H1 (cell line): Measurements from ENCODE around the gene CYP2W1. TPM values are rescaled to one million over a fixed set of nuclear protein-coding genes. Genes with fewer than 3 reads are reported as not detected.

Source experiments
- CTCF ChIA-PET: fragments of 300-600 bp; sonication (Branson Sonifier 250); formaldehyde crosslinking; loops from one replicate; lab custom pipeline; 2021; ENCODE audit not compliant: partially characterized antibody; lab: Charles Lee
- POLR2A ChIA-PET: fragments of 300-600 bp; sonication (Branson Sonifier 250); formaldehyde crosslinking; loops from one replicate; lab custom pipeline; 2021; ENCODE audit warnings: inconsistent platforms; ENCODE audit not compliant: partially characterized antibody; lab: Charles Lee
- DNase-seq, 2 experiments: peaks; one replicate each; pipeline versions ENCODE4 v3.0.0 to v3.0.0-alpha.2; 2010 to 2022; ENCODE audit warnings: low spot score in 2 of 2, low read depth in 1 of 2, mixed read lengths in 1 of 2
- FAIRE-seq: peaks from 2 replicates; lab custom pipeline; 2011; peaks lifted over from hg19 to GRCh38; lab: Jason Lieb, UNC
- H2AFZ ChIP-seq: 2 replicates; pipeline ENCODE4 v1.8.1; 2012; ENCODE audit warnings: low read length, inconsistent platforms
- H2AK5ac ChIP-seq: 2 replicates; pipeline ENCODE4 v1.6.1; 2013; ENCODE audit warnings: low read depth, low read length
- H2BK120ac ChIP-seq: replicated peaks from 2 replicates; pipeline ENCODE3; 2013; ENCODE audit warnings: low read depth, low read length, inconsistent platforms
- H2BK12ac ChIP-seq: 2 replicates; pipeline ENCODE4 v1.6.1; 2013; ENCODE audit warnings: low read depth, low read length
- H2BK15ac ChIP-seq: 2 replicates; pipeline ENCODE4 v1.6.1; 2013; ENCODE audit warnings: low read length
- H2BK20ac ChIP-seq: 2 replicates; pipeline ENCODE4 v1.6.1; 2013; ENCODE audit warnings: low read length
- H2BK5ac ChIP-seq: 2 replicates; pipeline ENCODE4 v1.6.1; 2013; ENCODE audit warnings: low read depth, low read length
- H3K14ac ChIP-seq: 2 replicates; pipeline ENCODE4 v1.6.1; 2013; ENCODE audit warnings: inconsistent platforms; ENCODE audit not compliant: insufficient read length
- H3K18ac ChIP-seq: 2 replicates; pipeline ENCODE4 v1.6.1; 2013; ENCODE audit warnings: low read length; ENCODE audit errors: extremely low read depth
- H3K23ac ChIP-seq: 2 replicates; pipeline ENCODE4 v1.6.1; 2013; ENCODE audit warnings: inconsistent platforms; ENCODE audit not compliant: insufficient read length
- H3K23me2 ChIP-seq: 2 replicates; pipeline ENCODE4 v1.6.1; 2013; ENCODE audit warnings: low read depth, low read length
- H3K27ac ChIP-seq: 2 replicates; pipeline ENCODE4 v1.6.1; 2011; ENCODE audit warnings: low read depth, low read length, inconsistent platforms
- H3K27me3 ChIP-seq, 4 experiments: replicated peaks in 1 of 4; 1 replicate in 1 of 4; 2 replicates in 3 of 4; pipeline versions ENCODE4 v1.6.1 to v1.8.1; 2011 to 2013; ENCODE audit warnings: low read length in 3 of 4, mild to moderate bottlenecking in 3 of 4, inconsistent platforms in 2 of 4, mixed read lengths in 2 of 4, moderate library complexity in 1 of 4; ENCODE audit not compliant: control insufficient read depth in 3 of 4, insufficient read depth in 3 of 4; ENCODE audit errors: extremely low read depth in 1 of 4
- H3K36me3 ChIP-seq, 4 experiments: 2 replicates each; pipeline versions ENCODE4 v1.6.1 to v1.8.1; 2011 to 2013; ENCODE audit warnings: mild to moderate bottlenecking in 4 of 4, low read length in 3 of 4, moderate library complexity in 2 of 4, control low read depth in 1 of 4, inconsistent platforms in 1 of 4; ENCODE audit not compliant: insufficient read depth in 4 of 4, control insufficient read depth in 2 of 4
- H3K4ac ChIP-seq: replicated peaks from 2 replicates; pipeline ENCODE3; 2013; ENCODE audit warnings: low read length, low read depth, mixed read lengths, inconsistent platforms; ENCODE audit not compliant: insufficient read length
- H3K4me1 ChIP-seq, 4 experiments: replicated peaks in 1 of 4; 1 replicate in 1 of 4; 2 replicates in 3 of 4; pipeline versions ENCODE4 v1.6.1 to v1.8.1; 2011 to 2013; ENCODE audit warnings: low read length in 3 of 4, inconsistent platforms in 2 of 4, mixed read lengths in 1 of 4; ENCODE audit not compliant: insufficient read depth in 4 of 4, control insufficient read depth in 3 of 4
- H3K4me2 ChIP-seq, 2 experiments: 2 replicates each; pipeline versions ENCODE4 v1.6.1 to v1.8.1; 2011 to 2013; ENCODE audit warnings: low read depth in 2 of 2, low read length in 2 of 2, control low read depth in 1 of 2, inconsistent platforms in 1 of 2, mild to moderate bottlenecking in 1 of 2; ENCODE audit not compliant: insufficient read depth in 1 of 2
- H3K4me3 ChIP-seq, 4 experiments: fragments of 200-600, 300-600 bp in 1 of 4; sonication (generic), shearing (Covaris generic), sonication (Bioruptor Twin) in 1 of 4; 2 replicates each; pipeline versions ENCODE4 v1.5.1 to v1.8.1; 2011 to 2016; ENCODE audit warnings: low read length in 4 of 4, low read depth in 3 of 4, control low read depth in 2 of 4, inconsistent platforms in 2 of 4, mild to moderate bottlenecking in 2 of 4, mixed read lengths in 1 of 4, moderate library complexity in 1 of 4; ENCODE audit not compliant: insufficient read depth in 2 of 4; ENCODE audit errors: extremely low read depth in 1 of 4
- H3K56ac ChIP-seq: replicated peaks from 2 replicates; pipeline ENCODE3; 2013; ENCODE audit warnings: low read depth, mild to moderate bottlenecking, mixed read lengths, low read length, inconsistent platforms; ENCODE audit not compliant: insufficient read length
- H3K79me1 ChIP-seq: 2 replicates; pipeline ENCODE4 v1.6.1; 2013; ENCODE audit warnings: low read depth, low read length, control low read depth
- H3K79me2 ChIP-seq, 2 experiments: 2 replicates each; pipeline versions ENCODE4 v1.6.1 to v1.8.1; 2012 to 2013; ENCODE audit warnings: low read length in 2 of 2, mild to moderate bottlenecking in 2 of 2, inconsistent platforms in 1 of 2; ENCODE audit not compliant: insufficient read depth in 2 of 2, control insufficient read depth in 1 of 2
- H3K9ac ChIP-seq, 4 experiments: replicated peaks in 1 of 4; 1 replicate in 1 of 4; 2 replicates in 3 of 4; pipeline versions ENCODE4 v1.6.1 to v1.8.1; 2011 to 2013; ENCODE audit warnings: low read depth in 3 of 4, low read length in 3 of 4, control low read depth in 2 of 4, mild to moderate bottlenecking in 2 of 4, moderate library complexity in 2 of 4, inconsistent platforms in 1 of 4; ENCODE audit errors: extremely low read depth in 1 of 4
- H3K9me3 ChIP-seq, 2 experiments: 2 replicates each; pipeline versions ENCODE4 v1.6.1 to v1.8.1; 2012 to 2013; ENCODE audit warnings: mild to moderate bottlenecking in 2 of 2, moderate library complexity in 2 of 2, control low read depth in 1 of 2, inconsistent platforms in 1 of 2, low read depth in 1 of 2, low read length in 1 of 2, mixed read lengths in 1 of 2; ENCODE audit not compliant: insufficient read depth in 2 of 2
- H4K20me1 ChIP-seq, 2 experiments: replicated peaks in 1 of 2; 2 replicates each; pipeline versions ENCODE3 to v1.8.1; 2011 to 2013; ENCODE audit warnings: inconsistent platforms in 2 of 2, low read length in 2 of 2, mild to moderate bottlenecking in 1 of 2; ENCODE audit not compliant: insufficient read depth in 2 of 2, control insufficient read depth in 1 of 2
- H4K5ac ChIP-seq: 2 replicates; pipeline ENCODE4 v1.6.1; 2013; ENCODE audit warnings: low read length, low read depth, mixed read lengths, inconsistent platforms; ENCODE audit not compliant: insufficient read length
- H4K8ac ChIP-seq: 2 replicates; pipeline ENCODE4 v1.8.0; 2013; ENCODE audit warnings: mild to moderate bottlenecking, moderate library complexity, low read length, inconsistent platforms; ENCODE audit not compliant: insufficient read depth; ENCODE audit errors: extremely low read depth
- H4K91ac ChIP-seq: replicated peaks from 2 replicates; pipeline ENCODE3; 2013; ENCODE audit warnings: low read length, mixed read lengths, inconsistent platforms; ENCODE audit not compliant: insufficient read length
- EP300 ChIP-seq, 2 experiments: IDR thresholded peaks; 1 replicate in 1 of 2; 2 replicates in 1 of 2; pipeline ENCODE4 v1.6.1; 2011 to 2012; ENCODE audit warnings: low read depth in 2 of 2, low read length in 2 of 2, mild to moderate bottlenecking in 2 of 2, borderline replicate concordance in 1 of 2, inconsistent platforms in 1 of 2, moderate library complexity in 1 of 2
- JUND ChIP-seq: IDR thresholded peaks from 2 replicates; pipeline ENCODE4 v1.6.1; 2011; ENCODE audit warnings: mild to moderate bottlenecking, improper control_type of control experiment, low read length
- WGBS, 2 experiments: shearing (Covaris generic) in 1 of 2; methylation state at CpG; one replicate each; pipeline versions ENCODE4 v1.1.6 to v1.1.7; 2013 to 2015; ENCODE audit warnings: low lambda C conversion rate in 2 of 2, mixed read lengths in 2 of 2, inconsistent platforms in 1 of 2, low coverage in 1 of 2, missing lambda C conversion rate in 1 of 2; ENCODE audit not compliant: insufficient replicate concordance in 2 of 2, insufficient coverage in 1 of 2, insufficient read length in 1 of 2; ENCODE audit errors: extremely low coverage in 1 of 2, missing lambda C conversion rate in 1 of 2; 5-methylcytosine and 5-hydroxymethylcytosine counted together
- polyA plus RNA-seq, 7 experiments: library from polyadenylated mRNA; depleted of rRNA in 3 of 7; stranded (reverse) in 5 of 7; unstranded in 2 of 7; fragments of >200 nt in 5 of 7; fragments of 200-250 nt in 2 of 7; gene quantifications; 1 replicate in 5 of 7; 2 replicates in 1 of 7; 4 replicates in 1 of 7; pipeline versions ENCODE4 v1.2.1 to v1.2.3, GENCODE V29; 2011 to 2013; ENCODE audit warnings: missing spikeins in 2 of 7, mixed read lengths in 2 of 7
- total RNA-seq: library from RNA; stranded (reverse); fragmentation: NEBNext Ultra II Directional; extraction: Animal tissue kit (Norgen Biotek cat#: 25700); gene quantifications from 2 replicates; pipeline ENCODE4 v1.2.1, GENCODE V29; 2021

Gene CYP2W1
- total and polyA plus RNA-seq, 2 of the 8 experiments (the other 6 are each of a cell fraction or from before 2014, with no cell fraction given), result not detected

DNA sequence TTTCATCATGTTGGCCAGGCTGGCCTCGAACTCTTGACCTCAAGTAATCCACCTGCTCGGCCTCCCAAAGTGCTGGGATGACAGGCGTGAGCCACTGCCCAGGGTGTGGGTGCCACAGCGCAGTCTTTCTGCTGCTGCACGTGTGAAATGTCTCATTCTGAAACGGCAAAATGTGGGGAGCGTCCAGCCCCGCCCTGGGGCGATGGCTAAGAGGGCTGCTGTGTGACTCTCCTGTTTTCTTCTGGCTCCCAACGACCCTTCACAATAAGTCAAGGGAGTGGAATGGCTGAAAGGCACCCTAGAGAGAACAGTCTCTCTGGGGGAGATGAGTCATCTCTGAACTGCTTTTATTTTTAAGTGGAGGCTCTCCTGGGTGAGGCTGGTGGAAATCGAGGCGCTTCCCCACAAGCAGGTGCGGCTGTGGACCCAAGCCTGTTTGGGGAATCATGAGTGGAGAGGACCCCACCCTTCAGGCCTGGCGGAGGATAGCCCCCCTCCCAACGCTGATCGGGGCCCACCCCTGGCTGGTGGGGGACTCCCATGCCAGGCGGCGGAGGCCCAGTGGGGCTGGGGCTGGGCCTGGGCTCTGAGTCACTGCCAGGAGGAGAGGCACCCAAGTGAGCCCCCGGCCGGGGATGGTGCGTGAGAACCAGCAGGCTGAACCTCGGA lies 46.5 kb upstream of the CYP2W1 start:
- no peaks in the 10 kb centered on the region; a peak in 1 of 7 replicates for H3K27me3 ChIP-seq
- no peak overlapping the region for H2BK15ac ChIP-seq
- H4K8ac ChIP-seq, result no peak overlapping the region
- 89% methylated on average over 22 of the region's 22 CpGs; no CpG with 5 or more reads in 1 of the 2 experiments for WGBS, 2 experiments
- H3K23me2 ChIP-seq, result no peaks in the 10 kb centered on the region
- no peak overlapping the region for H4K5ac ChIP-seq
- H2BK20ac ChIP-seq, result no peak overlapping the region
- peak; percentile 51 for TF ChIP-seq JUND
- no peak for TF ChIP-seq EP300 (IDR thresholded peaks at IDR 0.05; ENCODE audit: borderline replicate concordance in 1 of 2, low read depth in 2 of 2, low read length in 2 of 2)
- TF ChIP-seq, all 59 proteins: peak for 1
- Histone ChIP-seq H3K79me2 (no peaks in the 10 kb centered on the region), H2BK120ac (no peak overlapping the region), H3K79me1 (no peaks in the 10 kb centered on the region), H2BK12ac (no peak overlapping the region), H4K20me1 (no peaks in the 10 kb centered on the region), H3K4me1 (no peaks in the 10 kb centered on the region; a peak in 3 of 7 replicates), H2AFZ (no peak overlapping the region), H3K18ac (no peak overlapping the region), H3K9ac (no peak overlapping the region), H4K91ac (no peak overlapping the region), H2BK5ac (no peak overlapping the region), H3K4me3 (no peak overlapping the region), H3K14ac (no peak overlapping the region), H3K36me3 (no peaks in the 10 kb centered on the region), H3K4ac (no peak overlapping the region), H3K9me3 (no peaks in the 10 kb centered on the region), H2AK5ac (no peak overlapping the region), H3K4me2 (no peak overlapping the region), H3K27ac (no peak overlapping the region), H3K23ac (no peak overlapping the region), H3K56ac (no peak overlapping the region)
- POLR2A ChIA-PET, result interaction anchor here (1.1 kb wide), 1 partner anchor 9 kb away, joined by 3 read pairs; no protein-coding TSS in a partner anchor
- DNase-seq (no peak), FAIRE-seq (no peak)
- CTCF ChIA-PET, result no interaction called here
